Left colon (tissue), 2 donors: Measurements from ENCODE around the gene CELF1. TPM values are rescaled to one million over a fixed set of nuclear protein-coding genes. Genes with fewer than 3 reads are reported as not detected.

Experiments
- ATAC-seq: fragments of 200-7000 bp; cut with Tn5 transposase; one replicate; pipeline ENCODE4 v1.9.1; 2020; ENCODE audit warnings: mild to moderate bottlenecking, moderate library complexity
- DNase-seq, 2 donors: peaks; one replicate each; pipeline ENCODE4 v3.0.0-alpha.2; 2020
- intact Hi-C, 2 donors: fragments of 100-400 bp; cut with DNase I in 1 of 2; cut with micrococcal nuclease in 1 of 2; formaldehyde crosslinking; loops; one replicate each; pipeline versions ENCODE4 v1.11.2 to v1.14.0; 2022; cut with DNase I, micrococcal nuclease
- total RNA-seq, 2 donors: library from RNA; stranded (reverse); fragmentation: NEBNext Ultra II Directional; extraction: Animal tissue kit (Norgen Biotek cat#: 25700); gene quantifications; one replicate each; pipeline ENCODE4 v1.2.1, GENCODE V29; 2021
- donor health status: DM: no; HTN: no; CAD: no.
- donor health status: DM: yes; HTN: yes; CAD: no.

The CELF1 gene
- total RNA-seq, 2 donors from 2014 or later: 70.6 to 93.1 TPM

DNA sequence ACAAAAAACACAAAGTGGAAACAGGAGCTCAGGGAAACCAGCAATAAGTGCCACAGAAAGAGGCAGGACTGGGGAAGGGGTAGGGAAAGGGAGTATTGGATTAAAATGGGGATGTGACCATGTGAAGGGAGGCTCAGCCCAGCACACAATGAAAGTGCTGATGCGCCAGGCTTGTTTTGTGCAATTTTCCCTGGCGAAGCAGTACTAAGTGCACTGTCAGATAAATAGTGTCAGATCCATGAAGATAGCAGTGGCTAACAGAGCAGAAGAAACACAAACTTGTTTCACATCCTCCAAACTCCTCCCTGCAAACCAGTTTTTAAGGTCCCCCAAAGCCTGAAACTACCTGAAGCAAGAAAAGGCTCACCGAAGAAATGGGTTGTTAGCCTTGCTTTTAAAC, 53.3 kb downstream of the CELF1 start:
- no peak for DNase-seq
- ATAC-seq: no peak
- intact Hi-C loops: no loop called here

DNA sequence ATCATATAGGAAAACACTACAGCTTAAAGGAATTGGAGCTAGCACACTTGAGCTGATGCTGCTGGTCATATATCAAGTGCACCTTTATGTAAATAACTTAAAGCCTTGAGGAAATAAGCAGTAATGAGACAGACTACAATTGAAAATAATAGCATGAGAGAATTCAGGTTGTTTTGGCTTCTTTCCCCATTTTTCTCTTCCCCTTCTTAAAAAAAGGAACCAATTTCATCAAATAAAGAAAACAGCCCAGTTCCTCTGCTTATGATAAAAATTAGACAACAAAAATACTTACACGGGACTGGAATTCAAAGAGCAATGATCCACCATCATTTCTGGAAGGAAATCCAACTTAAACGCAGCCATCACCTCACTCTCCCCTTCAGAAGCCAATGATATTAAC, 53.8 kb downstream of the CELF1 start:
- intact Hi-C loops: no loop called here
- no peak for DNase-seq
- ATAC-seq: no peak

DNA sequence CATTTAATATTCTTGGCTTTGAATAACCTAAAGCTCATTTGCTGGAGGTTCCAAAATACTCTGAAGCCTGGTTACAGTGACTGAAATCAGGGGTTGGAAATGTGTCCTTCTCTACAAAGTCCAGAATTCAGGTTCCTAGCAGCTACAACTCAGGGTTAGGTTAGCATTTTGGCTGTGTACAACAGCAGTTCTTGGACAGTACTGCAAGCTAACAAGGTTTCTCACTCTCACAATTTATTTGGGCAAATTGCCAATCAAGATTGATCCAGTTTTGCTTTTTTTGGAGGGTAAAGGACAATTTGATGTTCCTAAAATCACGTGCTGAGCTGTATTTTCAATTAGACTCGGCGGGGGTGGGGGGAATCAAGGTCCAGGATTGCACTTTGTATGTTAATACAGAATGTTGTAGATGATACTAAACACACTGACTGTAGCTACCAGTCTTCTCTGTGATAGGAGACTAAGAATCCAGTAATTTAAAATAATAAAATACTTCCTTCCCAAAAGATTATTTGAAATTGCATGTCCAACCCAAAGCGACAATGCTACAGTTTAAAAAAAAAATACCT, 54.3 kb downstream of the CELF1 start:
- ATAC-seq (no peak), DNase-seq (no peak)
- intact Hi-C loops: no loop called here

DNA sequence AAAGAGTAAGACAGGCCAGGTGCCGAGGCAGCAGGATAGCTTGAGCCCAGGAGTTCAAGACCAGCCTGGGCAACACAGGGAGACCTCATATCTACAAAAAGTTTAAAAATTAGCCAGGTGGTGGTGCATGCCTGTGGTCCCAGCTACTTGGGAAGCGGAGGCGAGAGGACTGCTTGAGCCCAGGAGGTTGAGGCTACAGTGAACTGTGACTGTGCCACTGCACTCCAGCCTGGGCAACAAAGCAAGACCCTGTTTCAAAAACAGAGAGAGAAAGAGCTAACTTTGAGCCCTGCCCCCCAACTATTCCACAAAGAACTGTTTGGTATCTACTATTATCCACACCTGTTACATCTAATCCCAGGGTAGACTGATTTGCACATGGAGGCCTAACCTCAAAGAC, 54.8 kb downstream of the CELF1 start:
- ATAC-seq (no peak), DNase-seq (no peak)

DNA sequence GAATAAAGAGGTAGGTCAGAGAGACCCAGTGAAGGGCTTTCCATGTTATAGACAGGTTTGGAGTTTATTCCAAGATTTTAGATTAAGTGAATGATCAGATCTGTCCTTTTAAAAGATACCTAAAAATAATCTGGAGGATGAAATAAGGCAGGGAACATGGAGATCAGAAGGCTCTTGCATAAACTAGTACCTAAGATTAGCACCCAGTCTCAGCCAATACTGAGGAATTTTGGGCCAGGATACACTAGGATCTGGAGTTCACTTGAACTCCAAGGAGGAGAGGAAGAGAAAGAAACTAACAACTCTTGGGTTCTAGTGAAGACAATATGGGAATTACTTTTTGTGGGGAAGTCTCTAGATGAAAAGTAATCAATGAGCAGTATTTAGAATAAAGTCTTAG, 56.1 kb downstream of the CELF1 start:
- ATAC-seq (no peak), DNase-seq (no peak)
- intact Hi-C loops: no loop called here

More for the DNA sequence above, 54.8 kb downstream of the CELF1 start:
- intact Hi-C loops: no loop called here

DNA sequence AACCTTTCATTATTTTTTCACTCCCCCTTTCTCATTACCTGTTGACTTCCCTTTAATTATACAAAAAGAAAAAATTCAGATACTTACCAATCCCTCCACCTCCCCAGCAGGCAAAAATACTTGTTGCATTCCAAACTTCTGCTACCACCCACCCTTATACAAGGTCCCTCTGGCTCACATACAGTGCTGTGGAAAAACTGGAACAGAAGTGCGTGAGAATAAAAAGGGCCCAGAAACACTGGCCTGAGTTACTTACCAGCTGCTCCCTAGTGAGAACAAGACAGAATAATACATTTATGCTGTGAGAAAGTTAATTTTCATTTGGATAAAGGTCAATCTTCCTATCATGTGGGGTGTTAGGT, 57.1 kb downstream of the CELF1 start:
- DNase-seq (no peak), ATAC-seq (no peak)
- intact Hi-C loops: no loop called here

DNA sequence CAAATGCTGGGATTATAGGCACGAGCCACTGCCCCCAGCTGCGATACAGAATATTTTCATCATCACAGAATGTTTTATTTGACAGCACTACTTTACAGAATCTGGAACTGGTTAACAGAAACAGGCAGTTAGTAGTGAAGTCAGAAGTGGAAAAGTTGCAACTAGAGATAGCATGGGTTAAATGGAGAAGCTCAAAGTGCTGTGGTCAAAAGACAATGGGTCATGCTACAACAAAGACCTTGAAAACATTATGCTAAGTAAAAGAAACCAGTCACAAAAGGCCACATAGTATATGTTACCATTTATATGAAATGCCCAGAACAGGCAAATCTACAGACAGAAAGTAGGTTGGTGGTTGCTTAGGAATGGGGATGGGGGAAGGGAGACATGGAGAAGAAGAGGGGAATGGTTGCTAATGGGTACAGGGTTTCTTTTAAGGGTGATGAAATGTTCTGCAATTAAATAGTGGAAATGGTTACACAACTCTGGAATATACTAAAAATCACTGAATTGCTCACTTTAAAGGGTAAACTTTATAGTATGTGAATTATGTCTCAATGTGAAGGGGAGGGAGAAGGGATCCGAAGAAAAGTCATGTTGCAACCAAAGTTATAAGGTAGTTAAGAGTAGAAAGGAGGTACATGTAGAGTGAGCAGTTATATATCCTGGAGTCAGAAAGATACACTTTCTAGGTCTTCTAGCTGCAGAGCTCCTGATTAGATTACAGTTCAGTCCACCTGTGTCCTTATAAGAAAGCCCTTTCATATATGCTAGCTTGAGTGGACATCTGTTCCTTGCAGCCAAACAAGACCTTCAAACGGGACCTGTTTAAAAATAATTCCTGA, 57.7 kb downstream of the CELF1 start:
- no peak for ATAC-seq
- DNase-seq: no peak
- intact Hi-C loops: no loop called here

DNA sequence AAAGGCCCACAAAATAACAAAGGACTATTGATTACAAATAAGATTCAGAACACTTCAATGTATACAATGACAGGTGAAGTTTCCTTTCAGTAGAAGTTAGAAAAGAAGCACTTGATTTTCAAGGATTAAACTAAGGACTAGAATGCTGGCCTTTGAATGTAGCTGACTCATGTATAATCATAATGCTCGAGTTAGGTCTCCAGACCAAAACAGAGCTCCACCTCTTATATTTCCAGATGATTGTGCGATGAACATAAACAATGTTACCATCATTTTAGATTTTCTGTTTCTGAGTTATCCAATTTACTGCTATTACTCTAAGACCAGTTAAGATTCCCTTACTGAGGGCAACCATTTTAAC, 63.6 kb downstream of the CELF1 start:
- intact Hi-C loops: no loop called here
- DNase-seq (no peak), ATAC-seq (no peak)

DNA sequence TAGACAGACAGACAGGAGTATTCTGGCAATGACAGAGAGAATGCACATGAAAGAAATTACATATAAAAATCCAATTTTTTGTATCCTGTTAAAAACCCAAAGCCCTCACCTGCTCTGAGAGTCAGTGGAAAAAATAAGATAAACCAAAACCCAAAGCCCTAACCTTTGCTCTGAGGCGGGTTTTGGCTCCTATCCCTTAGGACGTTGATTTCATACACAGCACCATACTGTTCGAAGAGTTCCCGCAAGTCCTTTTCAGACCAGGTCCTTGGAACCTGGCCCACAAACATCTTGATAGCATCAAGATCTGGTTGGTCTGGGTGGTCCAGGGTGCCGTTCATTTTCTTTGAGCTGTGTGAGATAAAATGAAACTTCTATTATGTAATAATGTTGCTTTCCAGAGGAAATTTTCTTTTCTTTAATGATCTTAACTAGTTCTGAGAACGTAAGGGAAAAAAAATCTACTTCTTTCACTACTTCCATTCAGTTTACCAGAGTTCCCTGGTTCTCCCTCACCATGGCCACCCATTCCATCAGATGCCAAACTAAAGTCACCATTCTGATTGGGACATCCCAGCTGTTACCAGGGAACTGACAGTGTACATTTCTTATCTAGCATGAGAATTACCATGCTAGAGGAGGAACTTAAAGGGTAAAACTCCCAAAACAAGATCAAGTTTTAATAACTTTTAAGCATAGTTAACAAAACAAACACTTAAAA, 64.1 kb downstream of the CELF1 start:
- peak; percentile 19 to 30 for DNase-seq
- intact Hi-C loops: no loop called here
- peak; percentile 71 for ATAC-seq

DNA sequence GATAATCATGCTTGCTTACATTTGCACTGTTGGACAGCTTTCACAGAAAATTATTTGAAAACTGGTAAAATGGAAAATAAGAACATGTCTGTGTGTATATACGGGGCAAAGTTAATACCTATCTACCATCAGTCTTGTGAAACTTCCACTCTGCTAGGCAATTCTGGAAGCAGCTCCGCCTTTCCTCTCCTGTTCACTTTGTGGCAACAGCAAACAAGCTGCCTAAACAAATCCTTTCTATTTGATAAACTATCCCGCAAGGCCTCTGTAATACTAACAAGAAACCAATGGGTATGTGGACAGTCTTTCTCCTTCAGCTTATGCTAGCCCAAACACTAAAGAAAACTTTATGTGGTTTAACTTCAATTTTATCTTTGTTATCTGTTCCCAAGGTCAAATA, 64.8 kb downstream of the CELF1 start:
- intact Hi-C loops: no loop called here
- peak; percentile 65 for ATAC-seq

DNA sequence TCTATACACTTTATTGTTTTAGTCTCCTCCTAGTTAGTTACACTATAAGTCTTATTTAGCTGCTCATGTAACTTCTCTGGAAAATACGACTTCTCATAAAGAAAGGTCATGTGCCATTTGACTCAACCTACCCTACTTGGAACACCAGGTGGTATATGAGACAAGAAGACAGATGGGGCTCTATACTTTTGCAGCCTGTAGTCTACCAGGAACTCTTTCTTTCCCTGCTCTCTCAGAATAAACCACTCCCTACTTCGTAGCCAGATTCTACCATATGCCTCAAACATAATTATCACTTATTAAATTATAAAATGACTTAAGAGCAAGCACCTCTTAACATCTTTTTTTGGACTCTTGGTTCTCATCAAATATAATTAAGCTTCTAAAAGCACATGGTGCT, 65.5 kb downstream of the CELF1 start:
- no peak for DNase-seq
- peak; percentile 59 for ATAC-seq
- intact Hi-C loops: no loop called here

More for the DNA sequence above, 64.8 kb downstream of the CELF1 start:
- no peak for DNase-seq

DNA sequence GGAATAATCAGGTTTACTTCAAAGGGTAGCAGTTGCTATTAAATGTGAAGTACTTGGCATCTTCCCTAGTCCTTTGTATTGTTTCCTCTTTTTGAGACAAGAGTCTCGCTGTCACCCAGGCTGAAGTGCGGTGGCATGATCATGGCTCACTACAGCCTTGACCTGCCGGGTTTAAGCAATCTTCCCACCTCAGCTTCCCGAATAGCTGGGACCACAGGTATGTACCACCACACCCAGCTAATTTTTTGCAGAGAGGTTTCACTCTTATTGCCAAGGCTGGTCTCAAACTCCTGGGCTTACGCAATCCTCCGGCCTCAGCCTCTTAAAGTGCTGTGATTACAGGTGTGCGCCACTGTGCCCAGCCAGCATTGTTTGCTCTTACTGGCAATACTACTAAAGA, 67.8 kb downstream of the CELF1 start:
- DNase-seq (no peak), ATAC-seq (no peak)
- intact Hi-C loops: no loop called here

DNA sequence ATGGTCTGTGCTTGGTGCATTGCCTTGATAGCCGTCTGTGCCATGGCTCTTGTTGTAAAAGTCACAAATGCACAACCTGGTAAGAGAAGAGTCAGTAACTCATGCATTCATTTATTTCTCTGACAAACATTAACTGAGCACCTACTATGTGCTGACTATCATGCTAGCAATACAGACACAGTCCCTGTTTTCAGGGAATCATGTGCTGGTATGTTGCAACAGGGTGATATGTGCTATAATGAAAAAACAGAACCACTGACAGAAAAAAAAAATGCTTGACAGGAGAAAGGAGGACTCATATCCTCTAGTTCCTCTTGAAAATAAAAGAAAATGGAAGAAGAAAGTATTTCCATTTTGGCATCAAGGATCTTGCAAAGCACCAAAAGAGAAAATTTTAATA, 69.5 kb downstream of the CELF1 start:
- intact Hi-C loops: no loop called here
- DNase-seq (no peak), ATAC-seq (no peak)

DNA sequence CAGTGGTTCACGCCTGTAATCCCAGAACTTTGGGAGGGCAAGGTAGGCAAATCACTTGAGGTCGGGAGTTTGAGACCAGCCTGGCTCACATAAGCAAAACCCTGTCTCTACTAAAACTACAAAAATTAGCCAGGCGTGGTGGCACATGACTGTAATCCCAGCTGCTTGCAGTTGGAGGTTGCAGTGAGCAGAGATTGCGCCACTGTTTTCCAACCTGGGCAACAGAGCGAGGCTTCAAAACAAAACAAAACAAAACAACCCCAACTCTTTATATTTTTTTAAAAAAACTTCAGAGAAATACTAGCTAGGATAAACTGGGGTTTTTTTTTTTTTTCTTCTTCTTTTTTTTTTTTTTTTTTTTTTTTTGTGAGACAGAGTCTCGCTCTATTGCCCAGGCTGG, 72.2 kb downstream of the CELF1 start:
- ATAC-seq (no peak), DNase-seq (no peak)
- intact Hi-C loops: no loop called here

DNA sequence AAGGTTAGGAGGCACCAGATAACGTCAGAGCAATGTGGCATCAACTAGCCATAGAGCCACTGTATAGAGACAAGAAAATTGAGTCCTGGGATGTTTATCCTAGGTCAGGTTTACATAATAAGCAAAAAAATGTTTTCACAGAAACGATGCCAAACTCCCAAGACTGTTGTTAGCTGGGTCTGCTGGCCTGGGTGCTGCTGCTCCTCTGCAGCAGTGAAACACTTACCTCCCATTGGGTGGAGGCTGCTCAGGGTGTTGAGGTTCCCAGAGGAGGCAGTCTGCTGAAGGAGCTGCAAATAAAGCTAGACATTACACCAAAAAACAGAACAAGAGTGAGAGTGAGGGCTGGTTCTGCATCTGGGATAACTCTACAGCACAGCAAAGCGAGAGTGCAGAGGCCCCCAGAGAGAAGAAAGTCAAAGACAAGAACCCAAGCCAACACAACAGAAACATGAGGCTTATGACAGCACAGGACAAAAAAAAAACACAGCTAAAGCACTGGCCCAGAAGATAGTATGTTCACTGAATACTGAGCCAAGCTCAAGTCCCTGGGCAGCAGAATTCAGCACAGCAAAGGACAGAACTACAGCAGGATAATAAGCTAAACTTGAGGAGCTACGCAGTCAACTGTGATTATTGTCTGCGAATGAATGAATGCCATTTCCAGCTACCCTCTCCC, 74.1 kb downstream of the CELF1 start:
- DNase-seq (no peak), ATAC-seq (no peak)
- intact Hi-C loops: no loop called here

DNA sequence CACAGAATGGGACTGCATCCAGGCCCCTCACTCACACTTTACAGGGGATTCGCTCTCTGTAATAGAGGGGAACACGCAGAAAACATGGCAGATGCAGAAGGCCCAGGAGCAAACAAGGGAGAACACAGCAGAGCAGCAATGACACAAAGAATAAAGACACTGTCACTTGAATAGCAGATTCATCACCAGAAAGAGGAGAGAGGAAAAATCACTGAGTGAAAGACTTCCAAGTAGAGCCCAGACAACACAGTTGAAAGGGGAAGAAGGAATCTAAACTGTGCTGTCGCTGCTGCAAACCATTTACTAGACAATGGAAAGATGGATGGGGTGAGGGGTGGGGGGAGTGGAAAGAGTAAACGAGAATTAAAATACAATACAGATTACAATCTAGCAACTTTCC, 75.2 kb downstream of the CELF1 start:
- intact Hi-C loops: no loop called here
- no peak for DNase-seq
- no peak for ATAC-seq

DNA sequence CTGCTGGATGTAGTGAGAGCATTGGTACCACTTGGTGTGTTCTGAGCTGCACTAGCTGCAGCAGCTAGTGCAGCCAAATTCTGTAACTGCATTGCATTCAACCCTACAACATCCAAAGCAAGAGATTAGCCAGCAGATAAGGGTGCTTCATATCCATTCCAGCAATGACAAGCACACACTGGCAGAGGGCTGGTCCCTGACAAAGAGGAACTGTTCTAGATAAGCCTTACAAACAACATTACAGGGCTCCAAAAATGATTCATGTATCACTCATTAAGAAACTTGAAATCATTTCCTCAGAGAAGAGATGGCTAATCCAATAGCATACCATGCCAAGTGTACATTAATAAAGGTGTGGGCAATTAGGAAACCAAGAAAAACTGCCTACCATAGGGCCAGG, 75.6 kb downstream of the CELF1 start:
- ATAC-seq: no peak
- intact Hi-C loops: no loop called here
- DNase-seq: no peak

DNA sequence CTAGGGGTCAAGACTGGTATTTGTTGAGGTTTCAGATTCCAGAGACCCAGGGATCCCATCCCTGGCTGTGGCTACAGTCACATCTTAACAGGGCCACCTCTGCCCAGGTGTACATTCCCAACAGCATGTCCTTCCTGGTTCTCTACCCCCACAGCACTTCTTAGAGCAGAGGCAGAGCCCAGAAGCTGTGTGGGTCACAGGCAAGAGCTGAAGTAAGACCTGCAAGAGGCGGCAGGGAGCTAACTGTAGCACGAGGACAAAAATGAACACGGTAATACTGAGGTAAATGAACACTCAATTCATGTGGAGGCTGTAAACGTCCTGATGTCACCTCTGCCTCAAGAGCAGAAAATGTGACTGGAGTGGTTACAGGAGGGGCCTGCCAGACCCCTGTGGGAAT, 82.3 kb downstream of the CELF1 start:
- no peak for DNase-seq
- intact Hi-C loops: no loop called here
- ATAC-seq: no peak

DNA sequence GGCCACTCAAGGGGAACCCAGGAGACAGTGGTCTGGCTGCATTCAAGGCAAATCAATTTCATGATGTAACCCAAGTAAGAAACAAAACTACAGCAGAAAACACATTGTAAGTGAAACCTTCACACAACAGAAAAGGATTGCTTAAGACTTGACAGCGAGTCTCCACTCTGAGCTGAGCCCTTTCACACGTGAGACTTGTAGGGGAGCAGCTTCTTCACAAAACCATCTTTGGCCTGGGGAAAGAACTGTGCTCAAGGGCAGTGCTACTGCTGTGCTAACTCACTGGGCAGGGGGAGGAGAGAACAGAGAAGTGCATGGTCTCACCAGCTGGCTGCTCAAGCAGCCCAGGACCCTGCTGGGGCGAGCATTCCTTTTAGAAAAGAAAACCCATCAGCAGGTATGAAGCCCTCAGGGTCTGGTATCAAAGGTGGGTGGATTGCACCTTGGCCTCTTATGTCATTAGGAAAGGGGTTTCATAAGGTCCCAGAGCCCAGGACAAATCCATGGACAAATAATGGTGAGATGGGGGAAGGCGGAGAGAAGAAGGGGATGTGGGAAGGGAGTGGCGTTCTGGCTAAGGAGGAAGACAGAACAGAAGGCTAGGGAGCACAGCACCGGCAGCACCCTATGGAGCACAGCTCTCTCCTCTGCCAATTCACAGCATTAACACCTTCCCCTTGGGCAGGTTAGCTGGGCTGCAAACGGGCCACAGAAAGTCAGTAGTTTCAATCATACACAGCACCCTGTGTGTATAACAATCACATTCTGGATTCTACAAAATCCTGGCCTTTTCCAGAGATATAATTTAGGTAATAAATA, 83.4 kb downstream of the CELF1 start:
- ATAC-seq (no peak), DNase-seq (no peak)
- intact Hi-C loops: no loop called here
